H9 (cell line): ENCODE data around the gene NLRP14. TPM values are rescaled to one million over a fixed set of nuclear protein-coding genes. Genes with fewer than 3 reads are reported as not detected.

ENCODE experiments used
- DNase-seq: peaks from one replicate; pipeline ENCODE4 v3.0.0-alpha.2; 2017
- H2AFZ ChIP-seq: one replicate; pipeline ENCODE4 v1.6.1; 2013; ENCODE audit warnings: mild to moderate bottlenecking, low read length, control low read depth, moderate library complexity
- H2AK5ac ChIP-seq: 2 replicates; pipeline ENCODE4 v1.6.1; 2013; ENCODE audit warnings: low read length, control low read depth, mixed read lengths; ENCODE audit not compliant: insufficient read length
- H2BK120ac ChIP-seq: one replicate; pipeline ENCODE4 v1.6.1; 2013; ENCODE audit warnings: low read depth, mild to moderate bottlenecking, low read length, control low read depth, inconsistent platforms; ENCODE audit not compliant: poor library complexity, severe bottlenecking
- H2BK12ac ChIP-seq: 2 replicates; pipeline ENCODE4 v1.6.1; 2013; ENCODE audit warnings: low read length, control low read depth, mixed read lengths, low read depth; ENCODE audit not compliant: insufficient read length
- H2BK15ac ChIP-seq: 2 replicates; pipeline ENCODE4 v1.6.1; 2013; ENCODE audit warnings: low read depth, low read length, control low read depth
- H2BK20ac ChIP-seq: one replicate; pipeline ENCODE4 v1.6.1; 2013; ENCODE audit warnings: low read depth, mild to moderate bottlenecking, low read length, control low read depth, inconsistent platforms; ENCODE audit not compliant: poor library complexity, severe bottlenecking
- H2BK5ac ChIP-seq: 2 replicates; pipeline ENCODE4 v1.6.1; 2013; ENCODE audit warnings: low read length, control low read depth, mixed read lengths; ENCODE audit not compliant: insufficient read length
- H3K14ac ChIP-seq: 2 replicates; pipeline ENCODE4 v1.6.1; 2013; ENCODE audit warnings: low read length, control low read depth; ENCODE audit not compliant: insufficient read depth
- H3K18ac ChIP-seq: 2 replicates; pipeline ENCODE4 v1.6.1; 2013; ENCODE audit warnings: low read depth, mild to moderate bottlenecking, mixed read lengths, low read length, control low read depth; ENCODE audit not compliant: insufficient read length
- H3K23ac ChIP-seq: 2 replicates; pipeline ENCODE4 v1.6.1; 2013; ENCODE audit warnings: low read length, control low read depth, mixed read lengths, low read depth; ENCODE audit not compliant: insufficient read length
- H3K23me2 ChIP-seq: 2 replicates; pipeline ENCODE4 v1.6.1; 2013; ENCODE audit warnings: low read depth, mild to moderate bottlenecking, mixed read lengths, low read length, control low read depth; ENCODE audit not compliant: insufficient read length, poor library complexity, severe bottlenecking
- H3K27ac ChIP-seq: 2 replicates; pipeline ENCODE4 v1.5.1; 2013; ENCODE audit warnings: low read length, control low read depth, mixed read lengths, low read depth; ENCODE audit not compliant: insufficient read length
- H3K27me3 ChIP-seq: 2 replicates; pipeline ENCODE4 v1.6.1; 2013; ENCODE audit warnings: low read length, control low read depth, inconsistent platforms; ENCODE audit not compliant: insufficient read depth
- H3K4ac ChIP-seq: 2 replicates; pipeline ENCODE4 v1.6.1; 2013; ENCODE audit warnings: low read depth, mild to moderate bottlenecking, control low read depth, inconsistent platforms, low read length, moderate library complexity
- H3K4me1 ChIP-seq: 2 replicates; pipeline ENCODE4 v1.6.1; 2013; ENCODE audit warnings: low read length, control low read depth, inconsistent platforms; ENCODE audit not compliant: insufficient read depth
- H3K4me2 ChIP-seq: 2 replicates; pipeline ENCODE4 v1.6.1; 2013; ENCODE audit warnings: low read length, control low read depth, mixed read lengths; ENCODE audit not compliant: insufficient read length, insufficient read depth
- H3K56ac ChIP-seq: 2 replicates; pipeline ENCODE4 v1.6.1; 2013; ENCODE audit warnings: low read depth, mild to moderate bottlenecking, mixed read lengths, low read length, control low read depth; ENCODE audit not compliant: insufficient read length
- H3K79me1 ChIP-seq: 2 replicates; pipeline ENCODE4 v1.6.1; 2013; ENCODE audit warnings: low read depth, mild to moderate bottlenecking, moderate library complexity, low read length, control low read depth, inconsistent platforms; ENCODE audit not compliant: insufficient read depth, poor library complexity, severe bottlenecking
- H3K79me2 ChIP-seq: 2 replicates; pipeline ENCODE4 v1.6.1; 2013; ENCODE audit warnings: low read length, control low read depth, inconsistent platforms; ENCODE audit not compliant: insufficient read depth
- H3K9ac ChIP-seq: 2 replicates; pipeline ENCODE4 v1.6.1; 2013; ENCODE audit warnings: low read length, control low read depth, mixed read lengths; ENCODE audit not compliant: insufficient read length; ENCODE audit errors: extremely low read depth
- H3K9me3 ChIP-seq: one replicate; pipeline ENCODE4 v1.6.1; 2013; ENCODE audit warnings: low read depth, low read length, inconsistent platforms; ENCODE audit not compliant: control insufficient read depth
- H3T11ph ChIP-seq: one replicate; pipeline ENCODE4 v1.6.1; 2013; ENCODE audit warnings: mild to moderate bottlenecking, low read length, control low read depth, inconsistent platforms
- H4K20me1 ChIP-seq: one replicate; pipeline ENCODE4 v1.6.1; 2013; ENCODE audit not compliant: control insufficient read depth, insufficient read length, insufficient read depth
- H4K5ac ChIP-seq: 2 replicates; pipeline ENCODE4 v1.6.1; 2013; ENCODE audit warnings: low read depth, mild to moderate bottlenecking, mixed read lengths, low read length, control low read depth; ENCODE audit not compliant: insufficient read length
- H4K8ac ChIP-seq: replicated peaks from 2 replicates; pipeline ENCODE4 v1.6.1; 2013; ENCODE audit warnings: low read length, control low read depth, mixed read lengths, low read depth; ENCODE audit not compliant: insufficient read length
- H4K91ac ChIP-seq: 2 replicates; pipeline ENCODE4 v1.6.1; 2013; ENCODE audit warnings: low read depth, mild to moderate bottlenecking, moderate library complexity, mixed read lengths, low read length, control low read depth; ENCODE audit not compliant: insufficient read length
- H3K27ac Mint-ChIP-seq, 3 experiments: 2 replicates in 2 of 3; 3 replicates in 1 of 3; pipeline ENCODE4 v1.8.0; 2020 to 2021; ENCODE audit warnings: mixed read lengths in 3 of 3, mild to moderate bottlenecking in 1 of 3, moderate library complexity in 1 of 3
- H3K27me3 Mint-ChIP-seq: 2 replicates; pipeline ENCODE4 v1.8.0; 2021; ENCODE audit warnings: low read depth, mild to moderate bottlenecking, moderate library complexity, mixed read lengths
- H3K36me3 Mint-ChIP-seq, 3 experiments: 2 replicates in 2 of 3; 3 replicates in 1 of 3; pipeline ENCODE4 v1.8.0; 2020 to 2021; ENCODE audit warnings: low read depth in 3 of 3, mixed read lengths in 3 of 3; ENCODE audit not compliant: insufficient read depth in 1 of 3
- H3K4me1 Mint-ChIP-seq, 2 experiments: 2 replicates each; pipeline ENCODE4 v1.8.0; 2020; ENCODE audit warnings: mixed read lengths in 2 of 2
- H3K4me3 Mint-ChIP-seq, 2 experiments: 2 replicates in 1 of 2; 3 replicates in 1 of 2; pipeline ENCODE4 v1.8.0; 2020 to 2021; ENCODE audit warnings: mild to moderate bottlenecking in 2 of 2, mixed read lengths in 2 of 2, moderate library complexity in 1 of 2
- H3K9me3 Mint-ChIP-seq, 2 experiments: 2 replicates in 1 of 2; 3 replicates in 1 of 2; pipeline ENCODE4 v1.8.0; 2020; ENCODE audit warnings: mild to moderate bottlenecking in 2 of 2, mixed read lengths in 2 of 2, moderate library complexity in 1 of 2
- CTCF ChIP-seq: fragments of 200-600 bp; sonication (generic); conservative IDR thresholded peaks from 3 replicates; pipeline ENCODE4 v1.8.0; 2021; ENCODE audit warnings: antibody characterized with exemption, mild to moderate bottlenecking
- WGBS: extraction: QIAGEN DNeasy Blood & Tissue Kit; methylation state at CpG from one replicate; pipeline ENCODE4 v1.1.7; 2013; ENCODE audit warnings: missing lambda C conversion rate, low lambda C conversion rate, mixed read lengths; ENCODE audit not compliant: insufficient read length; ENCODE audit errors: extremely low coverage; 5-methylcytosine and 5-hydroxymethylcytosine counted together
- total RNA-seq: library from RNA; stranded (reverse); gene quantifications from 2 replicates; pipeline ENCODE4 v1.2.1, GENCODE V29; 2021

NLRP14 gene
- total RNA-seq, 1 experiment from 2014 or later = 0.07 TPM

- Histone ChIP-seq H3K14ac (no peak overlapping the region), H3K9ac (no peak overlapping the region), H4K91ac (no peak overlapping the region), H3K79me2 (no peaks in the 10 kb centered on the region), H2BK120ac (no peak overlapping the region), H3T11ph (no peak overlapping the region), H4K8ac (no peak overlapping the region), H3K4ac (no peak overlapping the region), H3K56ac (no peak overlapping the region), H3K4me1 (no peaks in the 10 kb centered on the region), H3K9me3 (no peaks in the 10 kb centered on the region), H2BK5ac (no peak overlapping the region), H3K18ac (no peak overlapping the region), H3K79me1 (no peaks in the 10 kb centered on the region), H3K4me2 (no peak overlapping the region), H2AFZ (no peak overlapping the region), H2AK5ac (no peak overlapping the region), H2BK12ac (no peak overlapping the region), H3K27me3 (no peaks in the 10 kb centered on the region), H4K20me1 (no peaks in the 10 kb centered on the region), H3K23me2 (no peaks in the 10 kb centered on the region), H2BK15ac (no peak overlapping the region), H2BK20ac (no peak overlapping the region), H3K23ac (no peak overlapping the region), H4K5ac (no peak overlapping the region), H3K27ac (no peak overlapping the region)
- no peak for TF ChIP-seq CTCF
- no peaks in the 10 kb centered on the region for H3K27me3 Mint-ChIP-seq
- no peak overlapping the region for H3K4me3 Mint-ChIP-seq
- H3K27ac Mint-ChIP-seq = no peak overlapping the region
- H3K4me1 Mint-ChIP-seq = no peaks in the 10 kb centered on the region
- no peaks in the 10 kb centered on the region for H3K9me3 Mint-ChIP-seq
- no peaks in the 10 kb centered on the region for H3K36me3 Mint-ChIP-seq
- no CpG with 5 or more reads among the region's 1 CpG for WGBS
- DNase-seq = no peak
Measured at GRCh38 chr11:7115780-7116179, 95.5 kb downstream of the NLRP14 start.
